22Rv1 (cell line): ENCODE data around the gene RXYLT1.

ENCODE experiments used
- ZFX ChIP-seq: fragments of 450-650 bp; IDR thresholded peaks from 2 replicates; pipeline ENCODE4 v1.6.1; 2017; ENCODE audit warnings: antibody characterized with exemption, borderline replicate concordance
- TF ChIP-seq, protein P1 (sequence below): fragments of 450-650 bp; IDR thresholded peaks from 2 replicates; pipeline ENCODE4 v1.5.1; 2017; ENCODE audit warnings: mild to moderate bottlenecking

DNA sequence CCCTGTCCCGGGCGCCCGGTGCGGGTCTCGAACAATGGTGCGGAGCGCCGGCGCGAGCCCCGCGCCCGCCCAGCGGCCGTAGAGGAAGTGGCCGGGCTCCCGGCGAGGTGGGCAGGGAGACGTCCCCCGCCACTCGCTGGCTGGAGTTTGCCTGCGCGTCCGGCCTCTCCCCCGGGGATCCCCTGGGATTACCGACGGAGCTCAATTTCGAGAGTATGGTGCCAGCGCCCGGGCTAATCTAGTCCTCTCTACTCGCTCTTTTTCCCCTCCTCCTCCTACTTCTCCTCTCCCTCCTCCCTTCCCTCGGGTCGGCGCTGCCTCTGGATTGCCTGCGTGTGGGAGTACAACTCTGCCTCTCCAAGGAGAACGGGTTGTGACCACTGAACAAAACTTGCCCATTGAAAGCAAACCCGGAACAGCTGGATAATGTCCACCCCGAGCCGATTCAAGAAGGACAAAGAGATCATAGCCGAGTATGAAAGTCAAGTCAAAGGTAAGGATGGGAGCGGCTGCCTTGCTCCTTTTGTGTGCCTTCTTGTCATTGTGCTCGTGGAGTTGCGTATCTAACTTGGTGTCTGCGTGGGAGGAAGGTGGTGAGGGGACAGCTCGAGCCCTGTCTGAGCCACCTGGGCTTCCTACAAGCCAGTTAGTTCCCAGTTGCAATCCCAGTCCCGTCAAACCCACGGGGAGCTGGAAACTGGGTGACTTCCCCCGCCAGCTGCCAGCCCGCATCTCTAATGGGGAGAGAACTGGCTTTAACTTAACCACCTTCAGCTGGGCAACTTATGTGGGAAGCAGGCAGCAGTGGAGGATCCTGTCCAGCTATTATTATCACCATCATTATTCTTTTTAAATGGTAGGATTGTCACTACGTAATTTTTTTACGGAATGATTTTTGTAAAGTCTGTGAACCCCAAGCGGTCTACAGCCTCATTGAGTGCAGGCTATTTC lies 65.0 kb downstream of the RXYLT1 start, which contains the start of gene SRGAP1:
- TF ChIP-seq, protein P1, sequence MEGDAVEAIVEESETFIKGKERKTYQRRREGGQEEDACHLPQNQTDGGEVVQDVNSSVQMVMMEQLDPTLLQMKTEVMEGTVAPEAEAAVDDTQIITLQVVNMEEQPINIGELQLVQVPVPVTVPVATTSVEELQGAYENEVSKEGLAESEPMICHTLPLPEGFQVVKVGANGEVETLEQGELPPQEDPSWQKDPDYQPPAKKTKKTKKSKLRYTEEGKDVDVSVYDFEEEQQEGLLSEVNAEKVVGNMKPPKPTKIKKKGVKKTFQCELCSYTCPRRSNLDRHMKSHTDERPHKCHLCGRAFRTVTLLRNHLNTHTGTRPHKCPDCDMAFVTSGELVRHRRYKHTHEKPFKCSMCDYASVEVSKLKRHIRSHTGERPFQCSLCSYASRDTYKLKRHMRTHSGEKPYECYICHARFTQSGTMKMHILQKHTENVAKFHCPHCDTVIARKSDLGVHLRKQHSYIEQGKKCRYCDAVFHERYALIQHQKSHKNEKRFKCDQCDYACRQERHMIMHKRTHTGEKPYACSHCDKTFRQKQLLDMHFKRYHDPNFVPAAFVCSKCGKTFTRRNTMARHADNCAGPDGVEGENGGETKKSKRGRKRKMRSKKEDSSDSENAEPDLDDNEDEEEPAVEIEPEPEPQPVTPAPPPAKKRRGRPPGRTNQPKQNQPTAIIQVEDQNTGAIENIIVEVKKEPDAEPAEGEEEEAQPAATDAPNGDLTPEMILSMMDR: no peak
- TF ChIP-seq ZFX: no peak
